ENCODE data around the gene FPR2. TPM values are rescaled to one million over a fixed set of nuclear protein-coding genes. Genes with fewer than 3 reads are reported as not detected.

FPR2 gene
- total and polyA plus RNA-seq, 2 donors (not counting 3 experiments of a cell fraction or from before 2014, with no cell fraction given) = not detected

GRCh38 chr19:51750400-51751094, 10.4 kb upstream of the FPR2 start:
- H3K9ac ChIP-seq (replicated peaks; ENCODE audit: extremely low read depth, insufficient read depth, low read length) = no peak overlapping the region
- no peaks in the 10 kb centered on the region for H3K79me2 ChIP-seq (ENCODE audit: control insufficient read depth, insufficient read depth, low read length)
- H4K20me1 ChIP-seq (replicated peaks; ENCODE audit: control insufficient read depth, extremely low read depth, insufficient read depth, low read length) = no peaks in the 10 kb centered on the region
- DNase-seq (ENCODE audit: low read depth, low spot score) = no peak
- H3K4me2 ChIP-seq (ENCODE audit: insufficient read depth, low read length) = no peak overlapping the region
- H3K9me1 ChIP-seq (replicated peaks; ENCODE audit: control insufficient read depth, extremely low read depth, insufficient read depth, low read length) = no peaks in the 10 kb centered on the region
- no peaks in the 10 kb centered on the region for H3K9me3 ChIP-seq (replicated peaks; ENCODE audit: control insufficient read depth, insufficient read depth, low read length)
- H3K36me3 ChIP-seq (ENCODE audit: control insufficient read depth in 2 of 2, extremely low read depth in 1 of 2, insufficient read depth in 2 of 2, low read length in 2 of 2) = no peaks in the 10 kb centered on the region
- no peak overlapping the region for H2AFZ ChIP-seq (ENCODE audit: low read depth, low read length)
- no peaks in the 10 kb centered on the region for H3K27me3 ChIP-seq (ENCODE audit: control insufficient read depth in 2 of 2, insufficient read depth in 2 of 2, low read length in 2 of 2)
- no peak overlapping the region for H3K4me3 ChIP-seq (replicated peaks in 1 of 3; ENCODE audit: insufficient read depth in 1 of 3, low read depth in 1 of 3, low read length in 3 of 3)
- CTCF ChIA-PET = no interaction called here
- no peak for TF ChIP-seq EZH2 (IDR thresholded peaks at IDR 0.05; ENCODE audit: borderline replicate concordance, low read depth, low read length, severe bottlenecking)
- no peaks in the 10 kb centered on the region for H3K4me1 ChIP-seq (ENCODE audit: control insufficient read depth, extremely low read depth, insufficient read depth, low read length)
- dilution Hi-C loops (cut with MboI; ENCODE audit: extremely low pct_ligation_motif_present, low sequenced_read_pairs) (no loop called here), intact Hi-C loops (cut with micrococcal nuclease) (no loop called here)
- FAIRE-seq = no peak
- no TSS peak for BruUV-seq (replicated peaks)
- POLR2A ChIA-PET = no interaction called here
- H3K27ac ChIP-seq (ENCODE audit: insufficient read depth, low read depth, low read length) = no peak overlapping the region

GRCh38 chr19:51751655-51752054, 9.3 kb upstream of the FPR2 start, which contains the start of gene FPR1:
FPR1 (minus strand) TSS chr19:51751878; CDS start chr19:51746994, 4,884 bp downstream.
- Histone ChIP-seq H2AFZ (ENCODE audit: low read depth, low read length) (no peak within 1 kb of the TSS), H3K4me2 (ENCODE audit: insufficient read depth, low read length) (no peak within 1 kb of the TSS), H4K20me1 (replicated peaks; ENCODE audit: control insufficient read depth, extremely low read depth, insufficient read depth, low read length) (no peaks in the 10 kb centered on the region), H3K4me3 (replicated peaks in 1 of 3; ENCODE audit: insufficient read depth in 1 of 3, low read depth in 1 of 3, low read length in 3 of 3) (no peak within 1 kb of the TSS), H3K9me1 (replicated peaks; ENCODE audit: control insufficient read depth, extremely low read depth, insufficient read depth, low read length) (no peaks in the 10 kb centered on the region), H3K9me3 (replicated peaks; ENCODE audit: control insufficient read depth, insufficient read depth, low read length) (no peaks in the 10 kb centered on the region), H3K27me3 (ENCODE audit: control insufficient read depth in 2 of 2, insufficient read depth in 2 of 2, low read length in 2 of 2) (no peaks in the 10 kb centered on the region), H3K4me1 (ENCODE audit: control insufficient read depth, extremely low read depth, insufficient read depth, low read length) (no peaks in the 10 kb centered on the region), H3K79me2 (ENCODE audit: control insufficient read depth, insufficient read depth, low read length) (no peaks in the 10 kb centered on the region), H3K36me3 (ENCODE audit: control insufficient read depth in 2 of 2, extremely low read depth in 1 of 2, insufficient read depth in 2 of 2, low read length in 2 of 2) (no peaks in the 10 kb centered on the region), H3K27ac (ENCODE audit: insufficient read depth, low read depth, low read length) (no peak within 1 kb of the TSS), H3K9ac (replicated peaks; ENCODE audit: extremely low read depth, insufficient read depth, low read length) (no peak within 1 kb of the TSS)
- FAIRE-seq = no peak
- ChIA-PET POLR2A (no interaction called here), CTCF (interaction anchor here (1.2 kb wide), 1 partner anchor 26 kb away, joined by 3 read pairs; no protein-coding TSS in a partner anchor)
- BruUV-seq (replicated peaks) = no TSS peak
- no peak for TF ChIP-seq POLR2A (IDR thresholded peaks at IDR 0.05; ENCODE audit: low read depth, low read length)
- no peak for TF ChIP-seq GATA2 (IDR thresholded peaks at IDR 0.05; ENCODE audit: insufficient read depth, insufficient read length, low read depth, low read length)
- TF ChIP-seq POLR2AphosphoS5 (IDR thresholded peaks at IDR 0.05; ENCODE audit: insufficient read depth, low read depth, low read length) = no peak
- no peak for TF ChIP-seq JUN (IDR thresholded peaks at IDR 0.05; ENCODE audit: borderline replicate concordance, insufficient read depth, insufficient read length, low read depth)
- no peak for TF ChIP-seq MAX (IDR thresholded peaks at IDR 0.05; ENCODE audit: insufficient read depth, insufficient read length)
- no peak for TF ChIP-seq CTCF (IDR thresholded peaks at IDR 0.05; ENCODE audit: extremely low read depth in 1 of 2, insufficient read depth in 1 of 2, low read depth in 1 of 2, low read length in 2 of 2)
- intact Hi-C loops (cut with micrococcal nuclease) (no loop called here), dilution Hi-C loops (cut with MboI; ENCODE audit: extremely low pct_ligation_motif_present, low sequenced_read_pairs) (no loop called here)
- DNase-seq (ENCODE audit: low read depth, low spot score) = no peak

Data from endothelial cell of umbilical vein (primary cell).